C1 segment of cervical spinal cord (tissue), 14 donors: ENCODE results near the gene SUPT4H1.

ENCODE experiments used
- DNase-seq, 14 donors: peaks; one replicate each; lab custom pipeline; 2025; lab: John Stamatoyannopoulos, UW

SUPT4H1 gene

GRCh38 chr17:58306131-58306951, 45.7 kb downstream of the SUPT4H1 start:
- no peak for DNase-seq

GRCh38 chr17:58305626-58306025, 46.4 kb downstream of the SUPT4H1 start:
- no peak for DNase-seq

GRCh38 chr17:58304750-58305486, 47.1 kb downstream of the SUPT4H1 start:
- DNase-seq = no peak

GRCh38 chr17:58303971-58304749, 47.8 kb downstream of the SUPT4H1 start:
- DNase-seq = peak in 1 of 14 donors; percentile 24

DNA sequence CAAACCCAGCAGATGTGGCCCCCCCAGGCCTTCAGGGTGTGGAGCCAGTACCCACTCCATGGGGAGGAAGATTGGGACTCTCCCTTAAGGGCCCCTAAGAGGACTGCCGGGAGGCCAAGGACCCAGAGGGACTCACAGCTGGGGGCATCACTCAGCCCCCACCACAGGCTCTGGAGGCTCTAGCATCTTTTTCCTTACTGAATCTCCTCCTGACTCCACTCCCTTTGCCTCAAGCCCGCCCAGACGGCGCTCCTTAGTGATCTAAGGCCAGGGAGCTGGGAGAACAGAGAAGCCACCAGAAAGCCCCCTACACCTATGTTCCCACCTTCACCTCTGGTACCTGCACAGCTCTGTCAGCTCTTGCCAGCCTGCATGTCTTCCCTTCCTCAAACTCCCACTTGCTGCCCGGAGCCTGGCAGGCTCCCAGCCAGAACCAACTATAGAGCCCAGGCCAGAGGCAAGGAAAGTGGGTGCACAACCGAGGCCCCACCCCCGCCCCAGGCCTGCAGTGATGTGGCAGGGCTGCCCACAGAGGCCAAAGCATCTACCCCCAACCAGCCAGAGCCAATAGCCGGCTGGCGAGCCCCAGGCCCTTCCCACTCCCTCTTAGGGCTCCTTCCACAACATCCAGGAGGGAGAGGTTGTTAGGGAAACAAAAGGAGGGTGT, 48.9 kb downstream of the SUPT4H1 start:
- DNase-seq = no peak

DNA sequence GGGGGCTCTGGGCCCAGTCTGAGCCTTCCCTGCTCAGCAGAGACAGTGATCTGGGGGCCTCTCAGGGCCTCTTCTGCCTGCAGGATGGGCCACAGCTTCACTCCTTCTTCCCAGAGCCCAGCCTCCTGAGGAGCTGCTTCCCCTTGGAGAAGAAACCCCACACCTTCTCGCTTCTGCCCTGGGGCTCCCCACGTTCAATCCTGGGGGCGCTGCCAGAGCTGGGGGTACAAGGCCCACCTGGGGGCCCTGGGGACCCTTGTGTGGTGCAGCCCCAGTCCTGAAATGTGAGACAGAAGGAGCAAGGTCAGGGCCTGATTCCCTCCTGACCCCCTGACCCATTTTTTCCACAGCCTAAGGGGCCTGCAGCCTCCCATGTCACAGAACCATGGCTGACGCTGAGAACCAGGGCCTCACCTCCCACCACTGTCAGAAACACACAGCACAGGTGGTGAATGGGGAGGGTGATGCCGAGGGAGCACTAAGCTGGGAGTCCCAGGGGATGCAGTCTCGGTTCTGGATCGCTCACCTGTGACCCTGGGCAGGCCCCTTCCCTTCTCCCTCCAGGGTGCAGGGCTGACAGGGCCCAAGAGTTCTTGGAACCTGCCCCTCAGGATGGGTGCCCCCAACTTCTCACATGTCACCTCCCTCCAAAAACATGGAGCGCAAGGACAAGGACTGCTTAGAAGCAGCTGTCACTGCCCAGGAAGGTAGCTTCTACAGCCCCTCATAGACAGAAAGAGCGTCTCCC, 49.7 kb downstream of the SUPT4H1 start:
- DNase-seq = no peak

DNA sequence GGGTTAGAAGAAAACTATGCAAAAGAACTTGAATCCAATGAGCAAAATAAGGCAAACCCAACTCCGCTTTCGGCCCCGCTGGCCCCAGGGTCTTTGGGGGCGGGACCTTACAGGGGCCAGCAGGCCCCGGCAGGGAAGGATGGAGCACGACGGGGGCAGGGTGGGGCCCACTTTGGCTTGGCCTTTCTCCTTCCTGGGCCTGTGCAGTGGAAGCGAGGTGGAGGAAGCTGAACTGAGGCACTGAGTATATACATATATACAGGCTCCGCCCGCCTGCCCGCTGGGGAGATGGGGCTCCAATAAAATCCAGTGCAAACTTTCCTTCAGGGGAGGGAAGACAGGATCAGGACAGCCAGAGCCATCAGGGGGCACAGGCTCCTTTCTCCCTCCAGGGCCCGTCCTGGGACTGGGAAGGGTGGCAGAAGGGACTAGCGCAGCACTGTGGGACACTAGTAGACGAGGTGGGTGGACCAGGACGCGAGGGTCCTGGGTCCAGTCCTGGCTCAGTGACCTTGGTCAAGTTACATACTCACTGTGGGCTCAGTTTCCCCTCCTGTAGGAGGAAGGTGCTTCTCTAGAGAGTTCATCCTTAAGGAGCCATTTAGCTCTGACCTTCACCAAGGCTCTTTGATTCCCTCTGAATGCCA, 50.4 kb downstream of the SUPT4H1 start:
- no peak for DNase-seq

GRCh38 chr17:58300336-58300735, 51.7 kb downstream of the SUPT4H1 start:
- DNase-seq = no peak
